ENCODE measurements around the gene CD40.

CD40 gene

GRCh38 chr20:46173652-46174468 lies 55.7 kb downstream of the CD40 start:
- no peak for DNase-seq (ENCODE audit: low spot score)

GRCh38 chr20:46174469-46175126 lies 56.5 kb downstream of the CD40 start:
- DNase-seq (ENCODE audit: low spot score), result peak; percentile 57

GRCh38 chr20:46175127-46175494 lies 57.0 kb downstream of the CD40 start:
- no peak for DNase-seq (ENCODE audit: low spot score)

GRCh38 chr20:46176739-46177378 lies 58.7 kb downstream of the CD40 start:
- no peak for DNase-seq (ENCODE audit: low spot score)

- DNase-seq (ENCODE audit: low spot score), result no peak
Observed at GRCh38 chr20:46177768-46178167, 59.7 kb downstream of the CD40 start.

- no peak for DNase-seq (ENCODE audit: low spot score)
Observed at GRCh38 chr20:46178891-46179290, 60.8 kb downstream of the CD40 start.
